HG03159 (cell line): ENCODE results near the gene PIK3R6.

Source experiments
- ATAC-seq: cut with Tn5 transposase; IDR thresholded peaks from one replicate; pipeline ENCODE4 v1.9.1; 2021; ENCODE audit warnings: mild to moderate bottlenecking, moderate library complexity; ENCODE audit not compliant: unreplicated experiment

The PIK3R6 gene

GRCh38 chr17:8867361-8867981, at the start of gene PIK3R6:
Gene PIK3R6 (minus strand): TSS chr17:8867674. CDS start chr17:8849794, 17,880 bp downstream.
- no peak for ATAC-seq

- no peak for ATAC-seq
Measured at GRCh38 chr17:8916466-8916865, 49.0 kb upstream of the PIK3R6 start.

- no peak for ATAC-seq
Measured at GRCh38 chr17:8914554-8914953, 47.1 kb upstream of the PIK3R6 start.

- ATAC-seq, result no peak
Measured at GRCh38 chr17:8913879-8914278, 46.4 kb upstream of the PIK3R6 start.

GRCh38 chr17:8913091-8913490, 45.6 kb upstream of the PIK3R6 start:
- no peak for ATAC-seq

- no peak for ATAC-seq
Measured at GRCh38 chr17:8912084-8912981, 44.9 kb upstream of the PIK3R6 start.

GRCh38 chr17:8910969-8911604, 43.6 kb upstream of the PIK3R6 start:
- ATAC-seq, result no peak

GRCh38 chr17:8909586-8910270, 42.3 kb upstream of the PIK3R6 start:
- ATAC-seq, result no peak

- ATAC-seq, result no peak
Measured at GRCh38 chr17:8905331-8905730, 37.9 kb upstream of the PIK3R6 start.

- ATAC-seq, result no peak
Measured at GRCh38 chr17:8904686-8905085, 37.2 kb upstream of the PIK3R6 start.

GRCh38 chr17:8904201-8904600, 36.7 kb upstream of the PIK3R6 start:
- ATAC-seq, result no peak

- no peak for ATAC-seq
Measured at GRCh38 chr17:8900626-8901585, 33.4 kb upstream of the PIK3R6 start.

GRCh38 chr17:8900207-8900606, 32.7 kb upstream of the PIK3R6 start:
- no peak for ATAC-seq

- no peak for ATAC-seq
Measured at GRCh38 chr17:8898636-8899035, 31.2 kb upstream of the PIK3R6 start.

GRCh38 chr17:8898126-8898525, 30.7 kb upstream of the PIK3R6 start:
- ATAC-seq, result no peak

GRCh38 chr17:8896641-8897635, 29.5 kb upstream of the PIK3R6 start:
- ATAC-seq, result no peak

GRCh38 chr17:8896087-8896486, 28.6 kb upstream of the PIK3R6 start:
- no peak for ATAC-seq

- no peak for ATAC-seq
Measured at GRCh38 chr17:8894673-8895578, 27.5 kb upstream of the PIK3R6 start.
